Spleen (tissue), 11 donors: ENCODE measurements around the gene ANO2. TPM values are rescaled to one million over a fixed set of nuclear protein-coding genes. Genes with fewer than 3 reads are reported as not detected.

Experiments used
- DNase-seq: peaks from one replicate; pipeline ENCODE4 v3.0.0-alpha.2; 2020
- H3K27ac ChIP-seq, 8 donors: fragments of 200-600 bp; sonication (generic) in 7 of 8; 1 replicate in 4 of 8; 2 replicates in 4 of 8; pipeline versions ENCODE4 v1.5.0 to v1.8.0; 2016 to 2021; ENCODE audit warnings: inconsistent platforms in 4 of 8, mild to moderate bottlenecking in 4 of 8, moderate library complexity in 1 of 8
- H3K27me3 ChIP-seq, 7 donors: fragments of 200-600 bp; sonication (generic) in 6 of 7; replicated peaks in 1 of 7; 1 replicate in 4 of 7; 2 replicates in 3 of 7; pipeline versions ENCODE4 v1.5.0 to v1.8.0; 2016 to 2021; ENCODE audit warnings: inconsistent platforms in 3 of 7, mild to moderate bottlenecking in 1 of 7
- H3K36me3 ChIP-seq, 6 donors: fragments of 200-600 bp; sonication (generic) in 5 of 6; 1 replicate in 4 of 6; 2 replicates in 2 of 6; pipeline versions ENCODE4 v1.5.0 to v1.8.0; 2016 to 2021; ENCODE audit warnings: inconsistent platforms in 2 of 6
- H3K4me1 ChIP-seq, 6 donors: fragments of 200-600 bp; sonication (generic) in 5 of 6; 1 replicate in 3 of 6; 2 replicates in 3 of 6; pipeline versions ENCODE4 v1.5.0 to v1.8.0; 2016 to 2021; ENCODE audit warnings: inconsistent platforms in 3 of 6
- H3K4me3 ChIP-seq, 8 donors: fragments of 200-600 bp; sonication (generic) in 7 of 8; 1 replicate in 4 of 8; 2 replicates in 4 of 8; pipeline versions ENCODE4 v1.5.0 to v1.8.0; 2016 to 2021; ENCODE audit warnings: inconsistent platforms in 4 of 8, mild to moderate bottlenecking in 4 of 8, moderate library complexity in 2 of 8
- H3K9me3 ChIP-seq, 8 donors: fragments of 200-600 bp; sonication (generic) in 7 of 8; 1 replicate in 4 of 8; 2 replicates in 4 of 8; pipeline versions ENCODE4 v1.5.0 to v1.8.0; 2016 to 2021; ENCODE audit warnings: inconsistent platforms in 4 of 8
- CTCF ChIP-seq, 11 experiments: fragments of 200-600 bp in 7 of 11; fragments of 450-650 bp in 4 of 11; sonication (generic) in 4 of 11; IDR thresholded peaks in 8 of 11; conservative IDR thresholded peaks in 3 of 11; 1 replicate in 7 of 11; 2 replicates in 4 of 11; pipeline versions ENCODE4 v1.4.0 to v1.8.0; 2016 to 2021; ENCODE audit warnings: antibody characterized with exemption in 11 of 11, inconsistent platforms in 4 of 11, mild to moderate bottlenecking in 1 of 11
- POLR2A ChIP-seq, 3 donors: fragments of 450-650 bp; IDR thresholded peaks; one replicate each; pipeline ENCODE4 v1.5.1; 2017; ENCODE audit warnings: antibody characterized with exemption in 3 of 3, mild to moderate bottlenecking in 1 of 3
- POLR2AphosphoS5 ChIP-seq, 3 donors: sonication (generic); formaldehyde crosslinking; IDR thresholded peaks; one replicate each; pipeline ENCODE4 v1.5.1; 2017; ENCODE audit warnings: antibody characterized with exemption in 3 of 3
- WGBS, 5 donors: extraction: QIAGEN DNeasy Blood & Tissue Kit in 3 of 5; methylation state at CpG; one replicate each; pipeline versions ENCODE4 v1.1.5 to v1.1.7; 2013 to 2018; 5-methylcytosine and 5-hydroxymethylcytosine counted together
- intact Hi-C: fragments of 100-400 bp; cut with DNase I; formaldehyde crosslinking; loops from one replicate; pipeline ENCODE4 v1.15.0; 2023; ENCODE audit warnings: low total_unique reads
- polyA plus RNA-seq, 3 donors: library from polyadenylated mRNA; stranded (reverse); fragments of 200-250 nt; gene quantifications; one replicate each; pipeline ENCODE4 v1.2.1, GENCODE V29; 2013
- total RNA-seq, 7 donors: library from RNA; depleted of rRNA in 3 of 7; stranded (reverse); fragments of >200 nt in 3 of 7; fragmentation: NEBNext Ultra II Directional in 4 of 7; extraction: Animal tissue kit (Norgen Biotek cat#: 25700) in 4 of 7; gene quantifications; one replicate each; pipeline versions ENCODE4 v1.1.0 to v1.2.1, GENCODE V29; 2016 to 2021
- donor health status: healthy with polysubstance abuse.
- donor health status: DM: no; HTN: no; CAD: no; lungs with moderate emphysema.
- donor health status: DM: no; HTN: no; CAD: no.
- donor health status: Bipolar disorder and iron deficiency.
- donor health status: healthy.
- donor health status: DM: no; HTN: no; CAD: no.
- donor health status: DM: yes; HTN: yes; CAD: no.

Gene ANO2
- total and polyA plus RNA-seq, 10 donors = 1.1 to 35.1 (median 14.2) TPM

GRCh38 chr12:5884866-5885265, 60.2 kb downstream of the ANO2 start:
- H3K27ac ChIP-seq = no peak overlapping the region
- WGBS, 5 donors = 78 to 85% (median 81%) methylated on average over 3 of the region's 3 CpGs
- intact Hi-C loops = no loop called here
- no peak overlapping the region for H3K4me3 ChIP-seq
- H3K9me3 ChIP-seq = no peaks in the 10 kb centered on the region
- H3K27me3 ChIP-seq = peaks cover 0 to 79% (median 0%) of the 10 kb centered on the region in 7 donors
- no peaks in the 10 kb centered on the region for H3K36me3 ChIP-seq
- no peak for TF ChIP-seq CTCF (IDR thresholded peaks at IDR 0.05 in 8 of 11, conservative IDR thresholded peaks at IDR 0.05 in 3 of 11)
- no peak for TF ChIP-seq POLR2AphosphoS5 (IDR thresholded peaks at IDR 0.05)
- no peak for TF ChIP-seq POLR2A (IDR thresholded peaks at IDR 0.05)
- no peaks in the 10 kb centered on the region for H3K4me1 ChIP-seq
- no peak for DNase-seq

GRCh38 chr12:5884285-5884684, 60.8 kb downstream of the ANO2 start:
- intact Hi-C loops = no loop called here
- Histone ChIP-seq H3K27me3 (peaks cover 0 to 74% (median 0%) of the 10 kb centered on the region in 7 donors), H3K9me3 (no peaks in the 10 kb centered on the region), H3K27ac (no peak overlapping the region), H3K4me1 (no peaks in the 10 kb centered on the region), H3K36me3 (no peaks in the 10 kb centered on the region), H3K4me3 (no peak overlapping the region)
- TF ChIP-seq POLR2A (IDR thresholded peaks at IDR 0.05) (no peak), CTCF (IDR thresholded peaks at IDR 0.05 in 8 of 11, conservative IDR thresholded peaks at IDR 0.05 in 3 of 11) (no peak), POLR2AphosphoS5 (IDR thresholded peaks at IDR 0.05) (no peak)
- no peak for DNase-seq
- WGBS, 5 donors = 72 to 96% (median 86%) methylated on average over 2 of the region's 2 CpGs

- 25 to 46% (median 34%) methylated on average over 8 of the region's 8 CpGs for WGBS, 5 donors
- H3K4me3 ChIP-seq = no peak overlapping the region
- intact Hi-C loops = no loop called here
- H3K4me1 ChIP-seq = no peaks in the 10 kb centered on the region
- no peaks in the 10 kb centered on the region for H3K9me3 ChIP-seq
- H3K36me3 ChIP-seq = no peaks in the 10 kb centered on the region
- peaks cover 0 to 57% (median 0%) of the 10 kb centered on the region in 7 donors for H3K27me3 ChIP-seq
- no peak for DNase-seq
- TF ChIP-seq POLR2AphosphoS5 (IDR thresholded peaks at IDR 0.05) (no peak), POLR2A (IDR thresholded peaks at IDR 0.05) (no peak), CTCF (IDR thresholded peaks at IDR 0.05 in 8 of 11, conservative IDR thresholded peaks at IDR 0.05 in 3 of 11) (no peak)
- H3K27ac ChIP-seq = no peak overlapping the region
These were observed 62.4 kb downstream of the ANO2 start for GRCh38 chr12:5882511-5883190.

GRCh38 chr12:5881666-5882065, 63.4 kb downstream of the ANO2 start:
- no peak for DNase-seq
- intact Hi-C loops = no loop called here
- H3K4me1 ChIP-seq = no peaks in the 10 kb centered on the region
- TF ChIP-seq CTCF (IDR thresholded peaks at IDR 0.05 in 8 of 11, conservative IDR thresholded peaks at IDR 0.05 in 3 of 11) (no peak), POLR2A (IDR thresholded peaks at IDR 0.05) (no peak), POLR2AphosphoS5 (IDR thresholded peaks at IDR 0.05) (no peak)
- H3K4me3 ChIP-seq = no peak overlapping the region
- H3K9me3 ChIP-seq = no peaks in the 10 kb centered on the region
- H3K36me3 ChIP-seq = no peaks in the 10 kb centered on the region
- peaks cover 0 to 53% (median 0%) of the 10 kb centered on the region in 7 donors for H3K27me3 ChIP-seq
- H3K27ac ChIP-seq = no peak overlapping the region
